Fibroblast of lung (primary cell): ENCODE results near the gene MFAP2.

Source experiments
- CTCF ChIP-seq, 2 donors: IDR thresholded peaks in 1 of 2; conservative IDR thresholded peaks in 1 of 2; 1 replicate in 1 of 2; 2 replicates in 1 of 2; pipeline ENCODE4 v1.5.1; 2011 to 2012; ENCODE audit warnings: low read length in 2 of 2, control low read depth in 1 of 2, inconsistent platforms in 1 of 2, low read depth in 1 of 2, mild to moderate bottlenecking in 1 of 2
- EZH2 ChIP-seq: IDR thresholded peaks from 2 replicates; pipeline ENCODE4 v1.5.1; 2012; ENCODE audit warnings: low read length, control low read depth, mild to moderate bottlenecking; ENCODE audit errors: missing control alignments

- TF ChIP-seq CTCF (conservative IDR thresholded peaks at IDR 0.05 in 1 of 2, IDR thresholded peaks at IDR 0.05 in 1 of 2; ENCODE audit: low read depth in 1 of 2, low read length in 2 of 2) (no peak), EZH2 (no peak)
Observed at GRCh38 chr1:16927256-16927655, 53.2 kb downstream of the MFAP2 start.
